CD4-positive, alpha-beta memory T cell (primary cell): ENCODE data around the gene CCND3. TPM values are rescaled to one million over a fixed set of nuclear protein-coding genes. Genes with fewer than 3 reads are reported as not detected.

ENCODE experiments used
- CTCF ChIA-PET: fragments of 350-600 bp; sonication (Branson Sonifier 250); formaldehyde crosslinking; loops from one replicate; lab custom pipeline; 2021; ENCODE audit warnings: inconsistent platforms; ENCODE audit not compliant: partially characterized antibody; lab: Charles Lee
- POLR2A ChIA-PET: fragments of 350-600 bp; sonication (Branson Sonifier 250); formaldehyde crosslinking; loops from one replicate; lab custom pipeline; 2021; ENCODE audit not compliant: partially characterized antibody; lab: Charles Lee
- DNase-seq, 5 donors: peaks; one replicate each; pipeline versions ENCODE4 v3.0.0 to v3.0.0-alpha.2; 2020 to 2022; ENCODE audit warnings: mixed read lengths in 1 of 5
- H3K27ac ChIP-seq: one replicate; pipeline ENCODE4 v1.7.0; 2013; ENCODE audit warnings: low read depth, low read length
- H3K27me3 ChIP-seq: 2 replicates; pipeline ENCODE4 v1.7.0; 2013; ENCODE audit warnings: mild to moderate bottlenecking, low read length, moderate library complexity; ENCODE audit not compliant: insufficient read depth
- H3K36me3 ChIP-seq: 2 replicates; pipeline ENCODE4 v1.7.0; 2013; ENCODE audit warnings: mild to moderate bottlenecking, low read length, moderate library complexity; ENCODE audit not compliant: insufficient read depth
- H3K4me1 ChIP-seq: 2 replicates; pipeline ENCODE4 v1.7.0; 2013; ENCODE audit warnings: mild to moderate bottlenecking, low read length, moderate library complexity; ENCODE audit not compliant: insufficient read depth
- H3K4me3 ChIP-seq, 2 donors: one replicate each; pipeline ENCODE4 v1.7.0; 2013; ENCODE audit warnings: low read length in 2 of 2, mild to moderate bottlenecking in 1 of 2
- H3K9me3 ChIP-seq, 2 donors: one replicate each; pipeline ENCODE4 v1.7.0; 2013; ENCODE audit warnings: low read length in 2 of 2, control low read depth in 1 of 2; ENCODE audit not compliant: control insufficient read depth in 1 of 2
- H3K27ac Mint-ChIP-seq, 7 donors: one replicate each; pipeline ENCODE4 v1.8.0; 2020 to 2021; ENCODE audit warnings: mixed read lengths in 7 of 7, mild to moderate bottlenecking in 6 of 7, inconsistent platforms in 3 of 7, moderate library complexity in 3 of 7
- H3K27me3 Mint-ChIP-seq, 2 donors: one replicate each; pipeline ENCODE4 v1.8.0; 2020 to 2021; ENCODE audit warnings: mixed read lengths in 2 of 2
- H3K36me3 Mint-ChIP-seq, 2 donors: one replicate each; pipeline ENCODE4 v1.8.0; 2020 to 2021; ENCODE audit warnings: mixed read lengths in 2 of 2, inconsistent platforms in 1 of 2, mild to moderate bottlenecking in 1 of 2
- H3K4me1 Mint-ChIP-seq, 4 donors: one replicate each; pipeline ENCODE4 v1.8.0; 2020 to 2021; ENCODE audit warnings: mixed read lengths in 4 of 4, mild to moderate bottlenecking in 1 of 4
- H3K4me3 Mint-ChIP-seq, 8 donors: one replicate each; pipeline ENCODE4 v1.8.0; 2020 to 2021; ENCODE audit warnings: mixed read lengths in 8 of 8, mild to moderate bottlenecking in 7 of 8, moderate library complexity in 6 of 8, inconsistent platforms in 3 of 8
- H3K9me3 Mint-ChIP-seq, 8 donors: one replicate each; pipeline ENCODE4 v1.8.0; 2020 to 2021; ENCODE audit warnings: mixed read lengths in 8 of 8, mild to moderate bottlenecking in 5 of 8, inconsistent platforms in 3 of 8, moderate library complexity in 1 of 8
- intact Hi-C: fragments of 100-400 bp; cut with micrococcal nuclease; formaldehyde crosslinking; loops from one replicate; pipeline ENCODE4 v1.15.1; 2023
- polyA plus RNA-seq, 2 donors: library from polyadenylated mRNA; unstranded; fragments of 300-500 nt; fragmentation: Illumina TruSeq; gene quantifications; one replicate each; pipeline ENCODE4 v1.2.3, GENCODE V29; 2021
- total RNA-seq, 2 experiments: library from RNA; stranded (reverse); gene quantifications; one replicate each; pipeline ENCODE4 v1.2.3, GENCODE V29; 2021

CCND3 gene
- total and polyA plus RNA-seq, 4 experiments from 2014 or later: 223 to 555 (median 387) TPM

- Mint-ChIP-seq H3K27ac (peak overlapping the region; percentile 85 to 96 (median 93)), H3K36me3 (peaks cover 9 to 39% of the 10 kb centered on the region in 2 donors), H3K9me3 (no peaks in the 10 kb centered on the region), H3K27me3 (no peaks in the 10 kb centered on the region), H3K4me1 (peaks cover 51 to 86% (median 65%) of the 10 kb centered on the region in 4 donors), H3K4me3 (peak overlapping the region; percentile 83 to 99 (median 95))
- H3K27me3 ChIP-seq: no peaks in the 10 kb centered on the region
- peak overlapping the region; percentile 75 to 76 for H3K4me3 ChIP-seq
- intact Hi-C loops: loop anchor here (2.0 to 5.0 kb wide), 5 partner anchors 15 to 622 kb away; partner anchors contain the start of gene UBR2
- H3K36me3 ChIP-seq: peaks cover 21% of the 10 kb centered on the region
- POLR2A ChIA-PET: interaction anchor here (1.0 to 11.6 kb wide), 11 partner anchors 11 to 275 kb away, joined by 3 to 280 read pairs (median 10); partner anchors contain the start of genes BYSL, MED20, TAF8 and USP49
- no peaks in the 10 kb centered on the region for H3K9me3 ChIP-seq
- CTCF ChIA-PET: interaction anchor here (0.9 to 13.1 kb wide), 9 partner anchors 10 to 154 kb away, joined by 3 to 169 read pairs (median 3); partner anchors contain the start of genes BYSL and MED20
- peaks cover 85% of the 10 kb centered on the region for H3K4me1 ChIP-seq
- peak in 1 of 5 donors; percentile 53 for DNase-seq
- H3K27ac ChIP-seq: peak overlapping the region; percentile 80
Observed at GRCh38 chr6:41939848-41940758, 1.5 kb downstream of the CCND3 start.

- peak overlapping the region; percentile 85 to 96 (median 93) for H3K27ac Mint-ChIP-seq
- H3K4me1 Mint-ChIP-seq: peaks cover 57 to 87% (median 67%) of the 10 kb centered on the region in 4 donors
- Histone ChIP-seq H3K9me3 (no peaks in the 10 kb centered on the region), H3K4me3 (peak overlapping the region; percentile 75 to 76), H3K27ac (peak overlapping the region; percentile 80), H3K36me3 (peaks cover 29% of the 10 kb centered on the region), H3K4me1 (peaks cover 86% of the 10 kb centered on the region), H3K27me3 (no peaks in the 10 kb centered on the region)
- ChIA-PET CTCF (interaction anchor here (0.9 to 13.1 kb wide), 10 partner anchors 9 to 153 kb away, joined by 3 to 169 read pairs (median 4); partner anchors contain the start of genes BYSL and MED20), POLR2A (interaction anchor here (0.7 to 11.6 kb wide), 8 partner anchors 11 to 121 kb away, joined by 3 to 280 read pairs (median 12); partner anchors contain the start of genes BYSL, MED20, TAF8 and USP49)
- no peaks in the 10 kb centered on the region for H3K27me3 Mint-ChIP-seq
- intact Hi-C loops: loop anchor here (2.0 to 5.0 kb wide), 5 partner anchors 15 to 623 kb away; partner anchors contain the start of gene UBR2
- no peaks in the 10 kb centered on the region for H3K9me3 Mint-ChIP-seq
- peak overlapping the region; percentile 83 to 99 (median 95) for H3K4me3 Mint-ChIP-seq
- peaks cover 15 to 47% of the 10 kb centered on the region in 2 donors for H3K36me3 Mint-ChIP-seq
- DNase-seq: peak in 1 of 5 donors; percentile 51
Observed at GRCh38 chr6:41939176-41939847, 2.3 kb downstream of the CCND3 start.

DNA sequence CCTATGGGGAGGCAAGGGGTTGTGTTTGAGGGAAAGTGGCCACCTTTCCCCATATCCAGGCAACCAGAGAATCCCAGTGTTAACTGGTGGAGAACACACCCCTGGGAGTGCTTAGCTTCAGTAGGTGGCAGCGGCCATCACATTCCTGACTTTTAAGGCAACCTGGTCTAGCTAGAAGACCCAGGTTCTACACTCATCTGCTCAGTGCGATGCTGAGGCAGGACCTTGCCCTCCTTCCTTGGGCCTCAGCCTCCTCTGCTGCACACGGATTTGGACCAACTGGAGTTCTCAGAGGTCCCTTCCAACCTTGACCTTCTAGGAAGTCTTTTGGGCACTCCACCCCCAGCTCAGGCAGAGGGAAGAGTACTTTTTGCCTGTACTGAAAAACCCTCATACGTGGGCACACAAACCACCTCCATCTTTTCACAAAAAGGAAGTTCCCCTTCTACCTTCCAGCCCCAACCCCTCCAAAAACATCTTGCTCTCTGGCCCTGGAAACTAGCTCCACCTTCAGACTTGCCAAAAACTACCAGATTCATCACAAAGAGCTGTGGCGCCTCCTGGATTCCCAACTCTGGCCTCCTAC, 2.9 kb downstream of the CCND3 start:
- H3K4me1 ChIP-seq: peaks cover 82% of the 10 kb centered on the region
- no peaks in the 10 kb centered on the region for H3K27me3 Mint-ChIP-seq
- no peaks in the 10 kb centered on the region for H3K9me3 Mint-ChIP-seq
- intact Hi-C loops: loop anchor here (2.0 to 5.0 kb wide), 5 partner anchors 16 to 624 kb away; partner anchors contain the start of gene UBR2
- POLR2A ChIA-PET: interaction anchor here (0.7 to 11.6 kb wide), 10 partner anchors 10 to 122 kb away, joined by 3 to 280 read pairs (median 10); partner anchors contain the start of genes BYSL, MED20, TAF8 and USP49
- H3K27ac Mint-ChIP-seq: peak overlapping the region; percentile 85 to 96 (median 93)
- peak in 1 of 5 donors; percentile 16 for DNase-seq
- peaks cover 58 to 83% (median 68%) of the 10 kb centered on the region in 4 donors for H3K4me1 Mint-ChIP-seq
- H3K27ac ChIP-seq: peak overlapping the region; percentile 80
- peaks cover 16 to 51% of the 10 kb centered on the region in 2 donors for H3K36me3 Mint-ChIP-seq
- H3K9me3 ChIP-seq: no peaks in the 10 kb centered on the region
- CTCF ChIA-PET: interaction anchor here (0.9 to 13.1 kb wide), 9 partner anchors 10 to 153 kb away, joined by 3 to 169 read pairs (median 4); partner anchors contain the start of genes BYSL and MED20
- no peaks in the 10 kb centered on the region for H3K27me3 ChIP-seq
- peak overlapping the region; percentile 43 to 75 for H3K4me3 ChIP-seq
- H3K36me3 ChIP-seq: peaks cover 35% of the 10 kb centered on the region
- H3K4me3 Mint-ChIP-seq: peak overlapping the region; percentile 83 to 99 (median 95)

DNA sequence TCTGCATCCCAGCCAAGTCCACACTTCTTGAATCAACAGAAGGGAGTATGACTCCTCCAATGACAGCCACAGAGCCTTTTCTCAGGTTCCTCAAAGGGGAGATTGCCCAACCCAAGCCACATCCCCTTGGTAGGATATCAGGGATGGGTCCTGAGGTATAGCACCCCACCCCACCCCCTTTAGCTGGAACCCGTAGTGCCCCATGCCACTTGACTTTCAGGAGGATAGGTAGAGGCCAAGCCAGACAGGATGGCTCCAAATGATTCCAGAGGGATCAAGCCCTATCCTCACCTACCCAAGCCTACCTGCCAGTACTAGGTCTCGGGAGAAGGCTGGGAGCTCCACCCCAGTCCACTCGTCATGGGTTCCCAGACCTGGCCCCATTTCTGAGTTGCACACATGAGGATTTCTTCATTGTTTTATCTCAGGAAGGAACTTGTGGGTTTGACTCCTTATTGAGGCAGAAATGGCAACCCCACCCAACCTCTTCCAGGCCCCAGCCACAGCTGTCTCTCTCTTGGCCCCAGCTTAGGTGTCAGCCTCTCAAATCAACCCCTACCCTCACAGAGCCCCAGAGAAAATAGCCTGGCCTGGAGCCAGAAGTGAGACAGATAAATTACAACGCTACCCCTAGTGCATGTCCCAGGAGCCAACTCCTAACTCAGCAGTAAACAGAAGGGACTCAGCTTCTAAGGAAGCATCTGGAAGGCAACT, 3.6 kb downstream of the CCND3 start:
- H3K36me3 Mint-ChIP-seq: peaks cover 18 to 53% of the 10 kb centered on the region in 2 donors
- H3K9me3 Mint-ChIP-seq: no peaks in the 10 kb centered on the region
- peak; percentile 78 to 87 (median 80) for DNase-seq
- peak overlapping the region; percentile 85 to 96 (median 93) for H3K27ac Mint-ChIP-seq
- Histone ChIP-seq H3K9me3 (no peaks in the 10 kb centered on the region), H3K27me3 (no peaks in the 10 kb centered on the region), H3K4me1 (peaks cover 75% of the 10 kb centered on the region), H3K27ac (peak overlapping the region; percentile 80), H3K36me3 (peaks cover 39% of the 10 kb centered on the region), H3K4me3 (peak overlapping the region; percentile 43 to 75)
- H3K4me3 Mint-ChIP-seq: peak overlapping the region; percentile 83 to 99 (median 95)
- intact Hi-C loops: loop anchor here (2.0 to 5.0 kb wide), 6 partner anchors 17 to 624 kb away; partner anchors contain the start of gene UBR2
- ChIA-PET CTCF (interaction anchor here (0.7 to 13.1 kb wide), 8 partner anchors 10 to 111 kb away, joined by 3 to 169 read pairs (median 6); partner anchors contain the start of genes BYSL and MED20), POLR2A (interaction anchor here (0.6 to 11.6 kb wide), 10 partner anchors 9 to 514 kb away, joined by 3 to 280 read pairs (median 8); partner anchors contain the start of genes BYSL, MED20, TAF8 and TRERF1)
- peaks cover 57 to 81% (median 68%) of the 10 kb centered on the region in 4 donors for H3K4me1 Mint-ChIP-seq
- H3K27me3 Mint-ChIP-seq: no peaks in the 10 kb centered on the region

DNA sequence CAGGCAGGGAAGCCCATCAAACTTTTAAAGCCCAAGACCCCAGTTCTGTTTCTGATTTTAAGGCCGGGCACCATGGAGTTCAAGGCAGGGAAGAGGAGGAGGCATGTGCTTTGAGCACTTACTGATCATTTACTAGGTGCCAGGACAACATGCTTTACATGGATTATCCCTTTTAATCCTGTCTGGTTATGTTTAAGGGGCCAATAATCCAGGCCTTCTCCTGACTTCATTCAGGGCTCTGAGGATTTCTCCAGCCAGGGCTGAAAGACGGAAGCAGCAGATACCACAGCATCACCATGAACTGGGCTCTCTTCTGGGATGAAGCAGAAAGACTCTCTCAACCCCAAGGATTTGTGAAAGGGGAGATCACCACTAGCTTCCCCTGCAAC, 4.1 kb downstream of the CCND3 start:
- peak overlapping the region; percentile 80 for H3K27ac ChIP-seq
- ChIA-PET POLR2A (interaction anchor here (1.0 to 11.6 kb wide), 7 partner anchors 9 to 108 kb away, joined by 3 to 280 read pairs (median 14); partner anchors contain the start of genes BYSL, MED20, TAF8 and USP49), CTCF (interaction anchor here (0.7 to 13.1 kb wide), 6 partner anchors 10 to 106 kb away, joined by 3 to 169 read pairs (median 8); partner anchors contain the start of genes BYSL and MED20)
- peak overlapping the region; percentile 90 to 96 (median 94) for H3K27ac Mint-ChIP-seq
- intact Hi-C loops: loop anchor here (2.0 to 5.0 kb wide), 5 partner anchors 35 to 625 kb away; partner anchors contain the start of gene UBR2
- H3K36me3 Mint-ChIP-seq: peaks cover 24 to 59% of the 10 kb centered on the region in 2 donors
- H3K9me3 ChIP-seq: no peaks in the 10 kb centered on the region
- peak overlapping the region in 1 of 2 donors; percentile 75 for H3K4me3 ChIP-seq
- peaks cover 44% of the 10 kb centered on the region for H3K36me3 ChIP-seq
- no peak for DNase-seq
- H3K9me3 Mint-ChIP-seq: no peaks in the 10 kb centered on the region
- H3K4me1 Mint-ChIP-seq: peaks cover 58 to 80% (median 67%) of the 10 kb centered on the region in 4 donors
- H3K4me3 Mint-ChIP-seq: peak overlapping the region; percentile 83 to 99 (median 95)
- no peaks in the 10 kb centered on the region for H3K27me3 Mint-ChIP-seq
- peaks cover 75% of the 10 kb centered on the region for H3K4me1 ChIP-seq
- H3K27me3 ChIP-seq: no peaks in the 10 kb centered on the region
